Measurements from ENCODE around the gene MLPH.

MLPH gene

DNA sequence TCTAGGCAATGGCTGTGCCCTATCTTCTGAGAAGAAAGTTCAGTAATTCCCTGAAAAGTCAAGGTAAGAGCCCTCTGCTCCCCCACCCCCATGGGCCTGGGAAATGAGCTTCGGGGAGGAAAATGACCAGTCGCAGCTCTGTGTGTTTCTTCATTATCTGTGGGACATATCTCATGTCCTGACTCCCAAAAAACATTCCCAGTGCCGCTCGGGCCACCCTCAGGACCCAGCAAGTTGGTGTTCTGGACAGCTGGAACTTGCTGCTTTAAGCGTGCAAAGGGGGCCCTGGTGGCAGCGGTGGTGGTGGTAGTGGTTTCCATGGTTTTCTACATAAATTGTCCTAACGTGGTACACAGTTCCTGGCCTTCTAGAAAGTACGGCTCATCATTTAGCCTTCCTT lies 62.2 kb downstream of the MLPH start:
- no peak for DNase-seq

DNA sequence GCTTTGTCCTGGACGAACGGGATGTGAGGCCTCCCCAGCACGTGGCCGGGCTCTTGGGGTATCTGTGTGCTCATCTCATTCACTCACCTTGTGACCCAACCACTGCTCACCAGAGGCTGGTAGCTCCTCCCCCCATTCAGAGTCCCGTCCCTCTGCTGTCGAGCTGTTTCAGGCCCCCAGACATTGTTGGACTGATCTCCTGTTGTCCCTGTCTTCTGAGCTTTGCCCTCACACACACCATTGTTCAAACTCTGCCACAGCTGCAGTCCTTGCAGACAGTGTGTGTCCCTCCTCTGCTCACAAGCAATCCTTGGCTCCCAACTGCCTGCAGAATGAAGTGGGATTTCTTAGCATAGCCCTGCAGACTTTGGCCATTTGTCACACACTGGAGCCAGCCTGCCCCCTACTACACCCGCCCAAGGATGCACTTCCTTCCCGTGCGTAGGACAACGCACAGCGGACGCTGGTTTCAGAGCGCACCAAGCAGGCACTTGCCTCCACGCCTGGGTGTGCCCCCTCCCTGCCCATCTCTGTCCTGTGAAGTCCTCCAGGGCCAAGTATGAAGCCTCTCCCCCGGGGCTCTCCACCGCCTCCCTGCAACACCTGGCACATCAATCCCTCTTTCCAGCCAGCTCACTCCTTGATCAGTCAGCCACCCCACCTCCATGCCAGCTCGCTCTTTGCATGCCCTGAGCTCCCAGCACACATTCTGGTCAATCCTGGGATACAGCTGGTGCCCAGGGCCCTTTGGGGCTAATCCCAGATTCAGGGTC lies 62.8 kb downstream of the MLPH start:
- DNase-seq: no peak

DNA sequence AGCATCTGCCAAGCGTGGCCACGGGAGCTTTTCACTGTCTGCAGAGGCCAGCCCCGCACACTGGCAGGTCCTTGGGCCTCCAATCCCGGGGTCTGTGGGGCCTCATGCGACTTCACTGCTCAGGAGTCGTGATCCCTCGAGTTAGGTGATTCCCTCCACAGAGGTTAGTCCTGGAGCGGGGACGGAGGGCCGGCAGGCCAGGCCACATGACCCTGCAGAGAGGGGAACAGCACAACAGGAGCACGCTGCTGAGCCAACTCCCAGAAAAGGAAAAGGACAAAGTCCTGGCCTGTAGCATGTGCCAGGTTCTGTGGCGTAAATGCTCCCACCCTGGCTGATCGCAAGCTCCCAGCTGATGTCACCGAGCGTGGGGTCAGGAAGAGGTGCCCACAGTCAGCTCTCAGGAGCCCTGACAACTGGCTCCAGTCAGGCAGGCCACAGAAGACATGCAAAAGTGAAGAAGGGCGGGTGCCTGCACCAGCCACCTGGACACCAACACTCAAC lies 64.1 kb downstream of the MLPH start:
- DNase-seq: no peak

DNA sequence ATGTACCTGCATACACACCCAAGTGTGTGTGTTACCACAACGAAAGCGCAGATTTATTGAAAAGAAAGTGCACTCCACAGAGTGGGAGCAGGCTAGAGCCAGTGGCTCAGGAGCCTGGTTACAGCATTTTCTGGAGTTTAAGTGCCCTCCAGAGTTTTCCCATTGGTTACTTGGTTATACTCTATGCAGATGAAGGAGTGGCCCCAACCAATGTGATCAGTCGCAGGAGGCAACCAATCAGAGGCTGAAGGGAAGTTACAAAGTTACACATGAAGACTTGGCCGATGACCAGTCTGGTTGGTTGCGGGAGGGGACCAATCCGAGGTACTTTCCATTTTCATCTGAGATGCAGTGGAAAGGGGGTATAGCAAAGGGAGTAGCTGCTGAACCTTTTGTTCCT lies 65.9 kb downstream of the MLPH start:
- DNase-seq: no peak

DNA sequence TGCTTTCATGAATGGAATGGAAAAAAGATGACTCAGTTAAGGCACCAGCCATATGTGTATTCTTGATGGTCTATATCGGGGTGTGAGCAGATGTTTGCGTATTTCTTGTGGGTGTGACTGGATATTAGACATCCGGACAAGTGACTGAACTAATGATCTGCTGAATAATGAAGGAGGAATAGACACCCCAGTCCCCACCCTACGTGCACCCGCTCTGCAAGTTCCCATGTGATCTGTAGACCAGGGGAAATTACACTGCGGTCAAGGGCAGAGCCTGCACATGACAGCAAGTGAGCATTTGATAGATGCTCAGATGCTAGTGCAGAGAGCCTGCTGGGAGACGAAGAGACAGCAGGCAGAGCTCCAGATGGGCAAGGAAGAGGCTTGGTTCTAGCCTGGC lies 66.9 kb downstream of the MLPH start:
- no peak for DNase-seq

DNA sequence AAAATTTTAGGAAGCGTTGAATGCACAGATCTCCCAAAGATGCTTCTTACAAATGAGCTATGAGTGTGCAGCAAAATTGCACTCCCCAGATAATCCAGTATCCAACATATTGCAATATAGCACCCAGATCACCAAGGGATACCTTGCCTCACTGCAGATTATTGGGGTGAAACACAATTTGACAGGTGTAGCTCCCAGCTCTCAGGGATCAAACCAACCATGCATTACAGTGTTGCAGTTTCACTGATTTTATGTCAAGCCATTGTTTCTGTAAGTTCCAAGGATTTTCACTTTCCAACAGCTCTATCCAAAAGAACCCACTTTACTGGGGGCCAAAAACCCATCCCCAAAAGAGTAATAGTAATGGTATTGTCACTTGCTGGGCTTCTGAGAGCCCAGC lies 68.5 kb downstream of the MLPH start:
- DNase-seq: no peak

DNA sequence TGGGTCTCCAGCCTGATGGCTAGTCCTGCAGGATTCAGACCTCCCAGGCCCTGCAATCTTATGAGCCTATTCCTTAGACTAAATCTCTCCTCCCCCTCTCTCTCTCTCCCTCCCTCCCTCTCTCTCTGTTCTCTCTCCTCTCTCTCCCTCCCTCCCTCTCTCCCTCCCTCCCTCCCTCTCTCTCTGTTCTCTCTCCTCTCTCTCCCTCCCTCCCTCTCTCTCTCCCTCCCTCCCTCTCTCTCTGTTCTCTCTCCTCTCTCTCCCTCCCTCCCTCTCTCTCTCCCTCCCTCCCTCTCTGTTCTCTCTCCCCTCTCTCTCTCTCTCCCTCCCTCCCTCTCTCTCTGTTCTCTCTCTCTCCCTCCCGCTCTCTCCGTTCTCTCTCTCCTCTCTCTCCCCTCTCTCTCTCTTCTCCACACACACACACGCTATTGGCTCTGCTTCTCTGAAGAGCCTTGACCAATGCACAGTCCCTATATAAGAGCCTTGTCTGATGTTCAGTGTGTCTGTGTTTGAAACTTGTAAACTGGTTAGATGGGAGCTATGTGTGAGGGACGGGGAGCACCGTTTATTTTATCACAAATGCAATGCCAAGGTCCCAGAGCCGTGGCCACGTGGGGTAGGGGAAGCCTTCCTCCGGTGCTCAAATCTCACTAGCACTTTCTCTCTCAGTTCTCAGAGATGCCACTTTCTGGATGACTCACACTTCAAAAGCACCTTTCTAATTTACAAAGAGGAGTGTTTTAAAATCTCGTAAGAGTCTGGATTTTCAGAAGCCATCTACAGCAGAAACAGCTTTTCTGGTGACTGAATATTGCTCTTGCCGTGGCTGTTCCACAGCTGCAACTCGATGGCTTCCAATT lies 70.0 kb downstream of the MLPH start:
- no peak for DNase-seq

DNA sequence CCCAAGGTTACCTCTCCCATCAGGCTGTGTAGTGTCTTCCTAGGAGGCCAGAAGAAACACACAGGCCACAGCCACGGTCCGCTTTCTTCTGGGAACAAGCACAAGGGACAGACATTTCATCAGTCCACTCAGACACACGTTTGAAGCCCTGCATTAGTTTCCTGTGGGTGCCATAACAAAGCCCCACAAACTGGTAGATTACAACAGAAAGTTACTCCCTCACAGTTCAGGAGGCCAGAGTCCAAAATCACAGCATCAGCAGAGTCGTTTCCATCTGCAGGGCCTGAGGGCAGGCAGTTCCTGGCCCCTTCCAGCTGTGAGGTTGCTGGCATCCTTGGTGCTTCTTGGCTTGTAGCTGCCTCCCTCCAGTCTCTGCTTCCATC lies 70.6 kb downstream of the MLPH start:
- no peak for DNase-seq

DNA sequence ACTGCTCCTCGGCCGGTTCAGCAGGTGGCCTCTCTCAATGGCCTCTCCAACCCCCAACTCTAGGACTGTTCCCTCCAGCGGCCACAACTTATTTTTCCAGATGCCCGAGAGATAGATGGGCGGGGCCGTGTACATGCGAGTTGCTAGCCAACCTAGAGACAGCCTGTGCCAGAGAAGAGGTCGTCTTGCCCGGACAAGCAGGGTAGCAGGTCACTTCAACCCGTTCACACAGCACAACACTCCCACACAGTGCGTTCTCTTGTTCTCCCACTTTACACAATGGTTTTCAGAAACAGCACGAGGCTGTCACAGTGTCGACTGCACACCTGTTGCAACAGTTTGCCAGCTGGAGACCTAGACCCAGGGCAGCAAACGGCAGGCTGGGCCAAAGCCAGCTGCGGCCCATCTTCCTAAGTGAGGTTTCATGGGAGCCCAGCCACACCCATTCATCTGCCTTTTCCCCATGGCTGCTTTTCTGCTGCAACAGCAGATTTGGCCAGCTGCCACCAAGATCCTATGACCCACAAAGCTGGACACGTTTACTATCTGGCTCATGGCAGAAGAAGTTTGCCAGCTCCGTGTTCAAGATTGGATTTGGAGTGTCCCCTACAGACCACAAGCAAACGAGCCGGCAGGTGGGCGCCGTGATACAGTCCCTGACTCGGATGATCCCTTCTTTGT lies 72.0 kb downstream of the MLPH start:
- no peak for DNase-seq

DNA sequence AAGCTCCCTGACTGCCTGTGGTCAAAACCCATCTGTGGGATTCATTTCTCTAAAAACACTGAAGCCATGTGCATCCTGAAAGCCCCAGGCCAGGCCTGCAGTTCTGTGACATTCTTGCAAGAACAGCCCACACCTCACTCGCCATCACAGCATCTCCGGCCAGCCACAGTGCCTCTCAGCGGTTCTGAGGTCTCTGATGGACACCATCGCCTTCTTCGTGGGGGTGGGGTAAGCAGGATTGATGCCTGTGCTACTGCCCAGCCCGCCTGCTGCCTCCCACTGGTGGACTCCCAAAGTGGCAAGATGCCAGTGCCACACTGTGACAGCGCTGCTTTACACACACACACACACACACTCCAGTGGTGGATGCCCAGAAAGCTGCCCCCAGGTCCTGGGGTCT lies 74.2 kb downstream of the MLPH start:
- peak; percentile 36 for DNase-seq

DNA sequence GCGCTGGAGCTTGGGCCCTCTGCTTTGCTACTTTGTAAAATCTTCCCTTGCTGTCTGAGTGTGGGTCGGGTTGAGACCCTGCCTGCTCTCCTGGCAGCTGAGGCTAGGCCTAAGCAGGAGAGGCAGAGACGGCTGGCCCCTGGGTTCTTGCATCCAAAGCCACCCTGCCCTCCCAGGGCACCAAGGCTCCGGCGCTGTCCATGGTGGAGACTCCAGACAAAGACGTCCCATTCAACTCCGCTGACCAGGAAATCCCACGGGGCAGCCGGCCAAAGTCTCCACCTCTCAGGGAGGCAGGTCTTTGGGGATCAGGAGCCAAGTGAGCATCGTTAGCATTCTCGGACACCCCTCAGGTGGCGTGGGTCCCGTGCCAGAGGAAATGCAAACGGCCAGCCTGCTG lies 76.8 kb downstream of the MLPH start:
- no peak for DNase-seq

DNA sequence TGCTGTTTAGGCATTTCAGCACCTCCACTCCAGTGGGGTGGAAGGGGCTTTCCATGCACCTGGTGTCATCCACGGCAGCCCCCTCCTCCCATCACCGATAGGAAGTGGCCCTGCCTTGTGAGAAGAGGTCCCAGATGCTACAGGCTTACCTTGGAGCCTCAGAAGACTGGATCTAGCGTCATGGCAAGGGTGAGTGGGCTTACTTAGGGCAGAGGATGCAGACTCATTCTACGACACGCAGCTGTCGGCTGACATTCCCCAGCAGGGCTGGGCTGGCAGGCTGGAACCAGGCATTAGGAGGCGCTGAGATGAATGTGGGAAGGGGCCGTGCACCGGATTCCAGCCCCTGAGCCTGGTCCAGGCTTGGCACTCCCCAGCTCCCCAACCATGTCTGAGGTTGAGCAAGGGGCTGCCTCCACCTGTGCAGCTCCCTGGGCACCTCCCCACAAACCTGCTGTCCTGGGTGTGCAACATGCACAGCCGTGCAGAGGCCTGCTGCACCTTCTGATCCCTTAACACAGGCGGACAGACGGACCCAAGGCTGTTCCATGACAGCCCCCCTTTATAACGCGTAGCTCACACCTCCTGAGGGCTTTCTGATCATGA lies 77.6 kb downstream of the MLPH start:
- DNase-seq: no peak

DNA sequence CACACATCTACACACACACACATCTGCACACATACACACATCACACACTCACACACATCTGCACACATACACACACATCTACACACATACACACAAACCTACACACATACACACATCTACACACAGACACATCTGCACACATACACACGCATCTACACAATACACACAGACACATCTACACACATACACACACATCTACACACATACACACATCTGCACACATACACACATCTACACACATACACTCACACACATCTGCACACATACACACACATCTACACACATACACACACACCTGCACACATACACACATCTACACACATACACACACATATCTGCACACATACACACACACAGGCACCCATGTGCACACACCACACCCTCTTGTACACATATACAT lies 78.9 kb downstream of the MLPH start:
- DNase-seq: no peak

DNA sequence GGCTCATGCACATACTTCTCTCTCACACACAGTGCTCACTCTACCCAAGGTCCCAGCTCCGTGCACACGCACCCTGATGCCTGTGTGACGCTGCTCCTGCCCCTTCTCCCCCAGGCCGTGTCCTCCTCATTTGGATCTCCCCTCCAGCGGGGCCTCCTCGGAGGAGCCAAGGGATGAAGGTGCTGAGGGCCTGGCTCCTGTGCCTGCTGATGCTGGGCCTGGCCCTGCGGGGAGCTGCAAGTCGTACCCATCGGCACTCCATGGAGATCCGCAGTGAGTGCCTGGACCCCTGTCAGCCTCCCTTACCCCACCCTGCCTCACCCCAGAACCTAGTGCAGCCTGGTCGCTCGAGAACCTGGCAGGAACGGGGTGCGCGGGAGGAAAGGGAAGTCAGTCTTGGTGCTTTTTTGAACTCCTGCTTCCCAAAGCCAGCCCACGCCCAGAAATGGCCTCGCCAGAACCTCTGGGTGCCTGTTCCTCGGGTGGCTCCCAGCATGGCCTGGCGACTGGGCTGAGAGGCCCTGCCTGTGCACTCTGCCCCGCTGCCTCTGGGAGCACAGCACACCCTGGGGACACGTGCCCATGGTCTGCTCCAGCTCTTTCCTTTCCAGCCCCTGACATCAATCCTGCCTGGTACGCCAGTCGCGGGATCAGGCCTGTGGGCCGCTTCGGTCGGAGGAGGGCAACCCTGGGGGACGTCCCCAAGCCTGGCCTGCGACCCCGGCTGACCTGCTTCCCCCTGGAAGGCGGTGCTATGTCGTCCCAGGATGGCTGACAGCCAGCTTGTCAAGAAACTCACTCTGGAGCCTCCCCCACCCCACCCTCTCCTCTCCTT lies 79.6 kb downstream of the MLPH start, which contains the start of gene PRLH:
TSS of gene PRLH (plus strand) at position 174 of the 835 bp plus-strand sequence. CDS start at position 174, 0 bp downstream.
- peak; percentile 9 for DNase-seq

DNA sequence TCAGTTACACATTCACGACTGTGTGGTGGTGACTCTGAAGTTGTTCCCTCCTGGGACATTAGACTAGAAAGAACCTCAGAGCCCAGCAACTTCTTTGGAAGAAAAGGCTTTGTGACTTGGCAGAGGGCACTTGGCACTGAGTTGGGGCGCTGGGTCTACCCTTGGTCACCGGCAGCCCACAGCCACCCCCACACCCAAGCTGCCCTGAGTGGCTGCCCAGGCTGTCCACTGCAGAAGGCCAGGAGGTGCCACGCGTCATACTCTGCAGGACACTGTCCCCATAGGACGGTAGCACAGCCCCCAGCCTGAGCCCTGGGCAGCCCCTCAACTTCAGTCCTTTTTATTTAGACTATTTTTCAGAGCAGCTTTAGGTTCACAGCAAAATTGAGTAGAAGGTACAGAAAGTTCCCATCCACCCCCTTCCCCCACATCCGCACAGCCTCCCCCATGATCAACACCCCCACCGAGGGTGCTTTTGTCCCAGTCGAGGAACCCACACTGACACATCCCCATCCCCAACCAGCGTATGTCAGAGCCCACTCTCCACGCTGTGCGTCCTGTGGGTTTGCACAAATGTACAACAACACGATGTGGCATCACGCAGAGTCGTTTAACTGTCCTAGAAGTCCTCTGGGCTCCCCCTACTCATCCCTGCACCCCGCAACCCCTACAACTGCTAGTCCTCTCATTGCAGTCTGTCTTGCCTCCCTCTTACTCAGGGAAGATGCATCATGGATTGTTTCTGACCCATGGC lies 80.4 kb downstream of the MLPH start:
- DNase-seq: no peak

DNA sequence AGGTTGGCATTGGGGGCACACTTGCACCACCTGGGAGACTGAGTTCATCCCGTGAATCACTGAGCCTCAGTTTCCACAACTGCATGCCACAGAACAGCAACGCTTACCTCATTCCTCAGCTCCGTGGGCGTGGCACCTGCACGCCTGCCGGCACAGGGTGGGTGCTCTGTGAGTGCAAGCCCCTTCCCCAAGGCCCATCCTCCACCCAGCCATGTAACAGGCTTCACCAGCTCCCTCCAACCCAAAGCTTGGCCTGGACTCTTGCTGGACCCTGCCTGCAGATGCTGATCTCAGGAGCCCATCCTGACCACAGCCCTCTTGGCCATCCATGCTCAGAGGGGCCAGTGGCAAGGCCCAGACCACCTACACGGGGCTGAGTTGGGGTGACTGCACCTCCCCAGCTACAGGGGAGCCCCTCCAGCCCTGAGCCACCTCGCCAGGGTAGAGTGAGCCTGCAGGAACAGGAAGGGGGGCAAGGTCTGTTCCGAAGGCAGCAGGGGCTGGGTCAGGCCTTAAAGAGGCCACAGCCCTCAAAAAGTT lies 81.1 kb downstream of the MLPH start:
- DNase-seq: no peak

DNA sequence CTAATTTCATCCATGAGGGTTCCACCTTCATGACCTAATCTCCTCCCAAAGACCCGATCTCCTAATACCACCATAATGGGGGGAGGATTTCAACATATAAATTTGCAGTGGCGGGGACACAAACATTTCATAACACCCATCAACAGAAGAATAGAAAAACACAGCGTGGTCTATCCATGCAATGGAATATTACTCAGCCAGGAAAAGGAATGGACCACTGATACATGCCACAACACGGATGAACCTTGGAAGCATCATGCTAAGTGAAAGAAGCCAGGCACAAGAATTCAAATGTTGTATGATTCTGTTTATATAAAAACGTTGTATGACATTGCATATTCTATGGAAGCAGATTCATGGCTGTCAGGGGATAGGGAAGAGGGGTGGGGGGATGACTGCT lies 82.0 kb downstream of the MLPH start:
- DNase-seq: no peak

DNA sequence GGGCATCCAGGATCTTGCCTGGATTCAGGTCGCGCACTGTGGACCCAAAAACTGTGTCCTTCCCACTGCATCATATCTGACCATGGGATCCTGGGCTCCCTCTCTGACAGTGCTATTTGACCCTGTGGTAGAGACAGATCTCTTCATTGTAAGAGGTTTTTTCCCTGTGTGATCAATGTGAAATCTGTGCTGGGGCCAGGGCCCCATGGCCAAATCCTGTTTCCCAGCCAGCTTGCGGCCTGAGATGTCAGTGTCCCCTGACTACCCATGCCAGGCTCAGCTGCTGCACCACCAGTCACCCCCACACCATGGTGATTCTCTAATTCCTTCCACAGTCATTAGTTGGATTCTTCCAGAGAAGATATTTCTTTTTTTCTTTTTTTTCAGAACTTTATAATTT lies 82.8 kb downstream of the MLPH start:
- no peak for DNase-seq

DNA sequence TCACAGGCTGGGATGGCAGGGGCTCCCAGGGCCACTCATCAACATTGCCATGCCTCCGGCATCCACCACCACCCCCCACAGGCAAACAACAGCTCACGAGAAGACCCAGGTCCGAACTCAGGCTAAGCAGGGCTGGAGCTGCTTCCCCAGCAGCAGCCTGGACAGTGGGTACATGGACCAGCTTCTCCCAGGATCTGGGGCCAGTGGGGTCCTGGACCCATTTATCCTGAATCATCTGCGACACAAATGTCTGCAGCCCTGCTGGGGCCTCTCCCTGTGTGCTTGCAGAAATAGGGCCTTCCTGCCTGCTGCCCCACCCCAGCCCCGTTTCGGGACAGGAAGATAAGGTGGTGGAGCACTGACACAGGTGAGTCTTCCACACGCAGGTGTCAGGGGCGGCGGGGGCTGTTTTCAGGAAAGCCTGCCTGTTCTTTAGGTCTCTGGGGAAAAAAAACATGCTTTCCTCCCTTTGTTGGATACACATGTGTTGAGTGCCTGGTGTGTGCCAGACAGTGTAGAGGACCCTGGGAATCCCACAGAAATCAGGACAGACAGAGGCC lies 83.8 kb downstream of the MLPH start:
- DNase-seq: no peak

DNA sequence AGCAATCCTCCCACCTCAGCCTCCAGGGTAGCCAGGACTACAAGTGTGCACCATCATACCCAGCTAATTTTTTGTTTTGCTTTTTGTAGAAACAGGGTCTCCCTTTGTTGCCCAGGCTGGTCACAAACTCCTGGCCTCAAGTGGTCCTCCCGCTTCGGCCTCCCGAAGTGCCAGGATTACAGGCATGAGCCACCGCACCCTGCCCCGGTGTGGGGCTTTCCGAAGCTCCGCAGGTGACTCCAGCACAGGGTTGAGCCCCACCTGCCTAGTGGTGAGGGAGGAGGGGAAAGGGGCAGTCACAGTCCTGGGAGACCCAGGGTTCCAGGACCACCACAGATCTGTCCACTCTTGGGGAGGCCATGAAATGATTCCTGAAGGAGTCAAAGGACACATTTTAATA lies 84.5 kb downstream of the MLPH start:
- DNase-seq: no peak
